MCF 10A (cell line): ENCODE results near the gene PER2. TPM values are rescaled to one million over a fixed set of nuclear protein-coding genes. Genes with fewer than 3 reads are reported as not detected.
A peak's percentile ranks its signal among the peaks of the same experiment; 100 is the strongest.

Source experiments
- BruUV-seq: library from RNA; stranded (reverse); fragments of 400-500 nt; replicated peaks from 2 replicates; lab custom pipeline; 2021; lab: Mats Ljungman, UMichigan
- CTCF ChIA-PET: fragments of 300-600 bp; sonication (Branson Sonifier 250); formaldehyde crosslinking; extraction: SDS; loops from one replicate; lab custom pipeline; 2021; ENCODE audit warnings: antibody characterized with exemption, inconsistent platforms; lab: Yijun Ruan, JAX
- POLR2A ChIA-PET: fragments of 300-600, 350-650 bp; sonication (Branson Sonifier 250); formaldehyde crosslinking; extraction: SDS; loops from one replicate; lab custom pipeline; 2020; ENCODE audit warnings: antibody characterized with exemption, inconsistent platforms; lab: Yijun Ruan, JAX
- DNase-seq: peaks from one replicate; pipeline ENCODE4 v3.0.0-alpha.2; 2018; ENCODE audit not compliant: unreplicated experiment
- H3K27ac Mint-ChIP-seq: one replicate; pipeline ENCODE4 v1.8.0; 2022; ENCODE audit warnings: mild to moderate bottlenecking, low read depth, mixed read lengths; ENCODE audit not compliant: unreplicated experiment
- H3K27me3 Mint-ChIP-seq: one replicate; pipeline ENCODE4 v1.8.0; 2022; ENCODE audit warnings: mixed read lengths; ENCODE audit not compliant: insufficient read depth, unreplicated experiment
- H3K36me3 Mint-ChIP-seq: one replicate; pipeline ENCODE4 v1.8.0; 2022; ENCODE audit warnings: mild to moderate bottlenecking, moderate library complexity, mixed read lengths; ENCODE audit not compliant: insufficient read depth, unreplicated experiment
- H3K4me1 Mint-ChIP-seq: one replicate; pipeline ENCODE4 v1.8.0; 2022; ENCODE audit warnings: mixed read lengths; ENCODE audit not compliant: insufficient read depth, unreplicated experiment
- H3K4me3 Mint-ChIP-seq: one replicate; pipeline ENCODE4 v1.8.0; 2022; ENCODE audit warnings: mild to moderate bottlenecking, moderate library complexity, mixed read lengths; ENCODE audit not compliant: unreplicated experiment
- H3K9me3 Mint-ChIP-seq: one replicate; pipeline ENCODE4 v1.8.0; 2022; ENCODE audit warnings: mixed read lengths; ENCODE audit not compliant: unreplicated experiment
- CTCF ChIP-seq: fragments of 200-600 bp; IDR thresholded peaks from one replicate; pipeline ENCODE4 v1.8.0; 2022; ENCODE audit warnings: antibody characterized with exemption, mild to moderate bottlenecking; ENCODE audit not compliant: unreplicated experiment
- intact Hi-C: fragments of 100-400 bp; cut with micrococcal nuclease; formaldehyde crosslinking; loops from 2 replicates; pipeline ENCODE4 v1.14.1; 2022
- total RNA-seq: library from RNA; stranded (reverse); gene quantifications from 2 replicates; pipeline ENCODE4 v1.2.3, GENCODE V29; 2022

PER2 gene
- total RNA-seq, 1 experiment from 2014 or later: 8.9 TPM

- ChIA-PET POLR2A (interaction anchor here (3.7 kb wide), 1 partner anchor 35 kb away, joined by 13 read pairs; no protein-coding TSS in a partner anchor), CTCF (interaction anchor here (0.6 to 0.9 kb wide), 2 partner anchors 28 to 347 kb away, joined by 3 read pairs; no protein-coding TSS in a partner anchor)
- Mint-ChIP-seq H3K9me3 (no peaks in the 10 kb centered on the region), H3K4me1 (peaks cover 5% of the 10 kb centered on the region), H3K27me3 (no peaks in the 10 kb centered on the region), H3K36me3 (no peaks in the 10 kb centered on the region), H3K4me3 (no peak overlapping the region), H3K27ac (no peak overlapping the region)
- no peak for DNase-seq
- no peak for TF ChIP-seq CTCF
- intact Hi-C loops: no loop called here
- BruUV-seq: no TSS peak
Observed at GRCh38 chr2:238236571-238236970, 51.8 kb downstream of the PER2 start.

GRCh38 chr2:238235856-238236255 lies 52.6 kb downstream of the PER2 start:
- no peaks in the 10 kb centered on the region for H3K36me3 Mint-ChIP-seq
- intact Hi-C loops: no loop called here
- no peaks in the 10 kb centered on the region for H3K9me3 Mint-ChIP-seq
- no peaks in the 10 kb centered on the region for H3K27me3 Mint-ChIP-seq
- H3K4me1 Mint-ChIP-seq: peaks cover 5% of the 10 kb centered on the region
- ChIA-PET POLR2A (interaction anchor here (3.7 kb wide), 1 partner anchor 34 kb away, joined by 13 read pairs; no protein-coding TSS in a partner anchor), CTCF (no interaction called here)
- TF ChIP-seq CTCF: no peak
- no peak for DNase-seq
- no TSS peak for BruUV-seq
- H3K4me3 Mint-ChIP-seq: no peak overlapping the region
- H3K27ac Mint-ChIP-seq: no peak overlapping the region

GRCh38 chr2:238235331-238235732 lies 53.1 kb downstream of the PER2 start:
- no peaks in the 10 kb centered on the region for H3K36me3 Mint-ChIP-seq
- no peak overlapping the region for H3K4me3 Mint-ChIP-seq
- CTCF ChIA-PET: no interaction called here
- BruUV-seq: no TSS peak
- intact Hi-C loops: no loop called here
- H3K27me3 Mint-ChIP-seq: no peaks in the 10 kb centered on the region
- H3K4me1 Mint-ChIP-seq: peaks cover 4% of the 10 kb centered on the region
- TF ChIP-seq CTCF: no peak
- POLR2A ChIA-PET: interaction anchor here (1.5 to 3.7 kb wide), 2 partner anchors 13 to 33 kb away, joined by 3 to 13 read pairs; no protein-coding TSS in a partner anchor
- no peaks in the 10 kb centered on the region for H3K9me3 Mint-ChIP-seq
- H3K27ac Mint-ChIP-seq: no peak overlapping the region
- peak; percentile 13 for DNase-seq

- H3K27ac Mint-ChIP-seq: no peak overlapping the region
- H3K4me3 Mint-ChIP-seq: no peak overlapping the region
- intact Hi-C loops: no loop called here
- POLR2A ChIA-PET: interaction anchor here (1.5 kb wide), 1 partner anchor 12 kb away, joined by 3 read pairs; no protein-coding TSS in a partner anchor
- DNase-seq: no peak
- H3K27me3 Mint-ChIP-seq: no peaks in the 10 kb centered on the region
- H3K36me3 Mint-ChIP-seq: no peaks in the 10 kb centered on the region
- CTCF ChIA-PET: no interaction called here
- BruUV-seq: no TSS peak
- no peaks in the 10 kb centered on the region for H3K4me1 Mint-ChIP-seq
- H3K9me3 Mint-ChIP-seq: no peaks in the 10 kb centered on the region
- TF ChIP-seq CTCF: no peak
Observed at GRCh38 chr2:238233625-238234024, 54.8 kb downstream of the PER2 start.
